GM18858 (cell line): ENCODE data around the gene OAS1.
A peak's percentile ranks its signal among the peaks of the same experiment; 100 is the strongest.

Experiments
- ATAC-seq: cut with Tn5 transposase; IDR thresholded peaks from one replicate; pipeline ENCODE4 v1.9.1; 2021; ENCODE audit not compliant: unreplicated experiment

Gene OAS1

DNA sequence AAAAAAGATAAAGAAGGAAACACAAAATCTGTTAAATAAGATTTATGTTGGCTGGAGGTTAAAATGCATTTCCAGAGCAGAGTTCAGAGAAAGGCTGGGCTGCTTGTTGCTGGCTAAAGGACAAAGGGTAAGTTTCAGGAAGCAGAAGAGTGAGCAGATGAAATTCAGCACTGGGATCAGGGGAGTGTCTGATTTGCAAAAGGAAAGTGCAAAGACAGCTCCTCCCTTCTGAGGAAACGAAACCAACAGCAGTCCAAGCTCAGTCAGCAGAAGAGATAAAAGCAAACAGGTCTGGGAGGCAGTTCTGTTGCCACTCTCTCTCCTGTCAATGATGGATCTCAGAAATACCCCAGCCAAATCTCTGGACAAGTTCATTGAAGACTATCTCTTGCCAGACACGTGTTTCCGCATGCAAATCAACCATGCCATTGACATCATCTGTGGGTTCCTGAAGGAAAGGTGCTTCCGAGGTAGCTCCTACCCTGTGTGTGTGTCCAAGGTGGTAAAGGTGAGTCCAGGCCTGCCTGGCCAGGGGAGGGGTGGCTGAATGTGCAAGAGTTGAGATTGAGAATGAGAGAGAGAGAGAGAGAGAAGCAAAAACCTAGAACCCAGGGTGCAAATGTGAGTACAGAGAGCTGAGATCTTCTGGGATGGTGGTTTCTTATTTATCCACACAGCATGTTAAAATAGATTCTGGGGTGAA, at the start of gene OAS1:
OAS1 (plus strand) TSS at position 251 of the 703 bp plus-strand sequence; CDS start at position 329, 78 bp downstream.
- peak; percentile 73 for ATAC-seq

DNA sequence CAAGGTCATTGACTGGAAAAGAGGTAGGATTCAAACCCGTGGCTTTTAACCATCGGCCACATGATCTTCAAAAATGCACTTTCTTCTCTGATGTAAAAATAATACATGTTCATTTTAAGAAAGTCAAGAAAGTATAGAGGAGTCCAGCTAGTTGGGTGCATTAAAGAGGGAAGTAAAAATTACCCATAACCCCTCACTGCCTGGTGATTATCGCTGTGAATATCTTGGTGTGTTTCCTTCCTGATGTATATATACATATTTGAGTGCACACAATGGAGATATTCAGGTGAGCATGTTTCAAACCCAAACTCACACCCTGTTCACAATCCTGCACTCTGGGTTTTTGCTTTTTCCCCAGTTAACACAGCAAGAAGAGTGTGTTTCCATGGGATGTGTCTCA, 47.5 kb upstream of the OAS1 start:
- ATAC-seq: no peak

DNA sequence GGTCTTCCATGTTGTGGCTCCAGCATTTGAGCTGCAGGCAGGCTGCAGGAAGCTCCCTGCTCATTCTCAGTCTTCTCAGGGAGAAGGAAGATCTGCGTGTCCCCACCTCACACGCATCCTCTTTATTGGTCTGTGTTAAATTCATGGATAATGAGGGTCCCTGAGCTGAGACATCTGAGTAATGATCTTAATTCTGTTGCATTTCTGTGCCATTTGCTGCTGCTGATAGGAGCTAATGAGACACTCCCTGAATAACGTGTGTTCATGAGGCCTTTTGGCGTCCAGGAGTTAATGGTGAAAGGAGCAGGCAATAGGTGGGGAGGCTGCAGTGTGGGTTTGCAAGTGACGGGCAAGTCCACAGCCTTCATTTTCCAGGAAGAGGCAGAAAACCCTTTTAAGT, 46.6 kb upstream of the OAS1 start:
- ATAC-seq: no peak

DNA sequence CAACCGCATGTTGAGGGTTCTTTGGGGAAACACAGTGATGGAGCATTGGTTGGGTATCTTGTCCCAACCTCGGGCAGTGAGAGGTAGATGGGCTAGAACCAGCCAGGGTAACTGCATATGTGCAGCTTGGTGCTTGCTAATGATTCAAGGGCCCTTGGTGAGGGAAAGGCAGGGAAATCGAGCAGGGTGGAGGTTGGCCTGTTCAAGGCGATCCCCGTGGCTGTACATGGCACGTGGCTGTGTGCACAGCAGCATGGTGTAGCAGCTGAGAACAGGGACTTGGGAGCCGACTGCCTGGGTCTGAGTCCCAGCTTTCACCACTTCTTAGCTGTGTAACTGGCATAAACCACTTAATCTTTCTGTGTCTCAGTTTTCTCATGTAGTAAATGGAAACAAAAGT, 45.5 kb upstream of the OAS1 start:
- ATAC-seq: no peak

DNA sequence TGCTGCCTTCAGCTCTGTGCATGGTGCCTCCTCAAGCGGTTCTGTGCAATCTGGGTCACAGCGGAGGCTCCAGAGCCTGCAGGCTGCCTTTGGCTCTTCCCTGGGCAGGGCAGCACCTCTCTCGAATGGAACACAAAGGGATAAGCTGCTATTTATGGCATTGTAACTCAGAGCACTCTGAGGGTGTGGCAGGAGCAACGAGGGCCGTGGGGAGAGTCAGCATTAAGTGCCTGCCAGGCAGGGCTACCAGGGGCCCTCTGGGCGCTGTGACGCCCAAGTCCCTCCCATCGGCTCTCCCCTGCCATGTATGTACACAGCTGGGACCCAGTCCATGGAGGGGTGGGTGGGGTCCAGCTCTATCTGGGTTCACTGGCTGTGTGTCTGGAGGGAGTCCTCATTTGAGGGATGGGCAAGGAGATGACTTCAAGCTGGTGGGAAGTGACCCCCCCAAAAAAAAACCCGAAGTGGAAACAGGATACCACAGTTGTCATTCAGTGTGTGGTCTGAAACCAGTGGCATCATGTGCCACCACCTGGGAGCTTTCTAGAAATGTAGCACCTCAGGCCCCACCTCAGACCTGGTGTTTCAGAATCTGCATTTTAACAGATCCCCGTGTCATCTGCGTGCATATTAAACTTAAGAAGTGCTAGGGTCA, 44.0 kb upstream of the OAS1 start:
- no peak for ATAC-seq

DNA sequence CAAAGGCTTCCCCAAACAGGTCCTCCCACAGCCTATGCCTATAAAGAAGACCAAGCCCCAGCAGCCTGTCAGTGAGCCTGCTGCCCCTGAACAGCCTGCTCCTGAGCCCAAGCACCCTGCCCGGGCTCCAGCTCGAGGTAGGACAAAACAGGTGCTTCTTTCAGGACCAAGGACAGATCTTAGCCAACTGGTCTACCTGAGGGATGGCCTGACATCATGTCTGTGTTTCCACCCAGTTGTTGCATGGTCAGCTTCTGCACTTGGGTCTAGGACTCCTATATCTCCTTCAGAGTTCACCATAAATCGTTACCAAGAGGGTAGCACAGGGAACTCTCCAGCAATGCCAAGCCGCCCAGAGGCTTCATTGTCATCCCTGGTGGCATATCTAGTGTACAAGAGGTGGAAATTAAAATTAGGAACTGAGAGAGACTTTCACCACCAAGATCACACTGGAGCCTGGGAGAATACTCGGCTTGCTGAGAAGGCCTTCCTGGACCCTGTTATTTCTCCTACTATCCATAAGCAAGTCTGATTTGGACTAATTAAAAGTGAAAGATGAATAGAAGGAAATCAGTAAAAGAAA, 38.2 kb upstream of the OAS1 start:
- ATAC-seq: no peak

DNA sequence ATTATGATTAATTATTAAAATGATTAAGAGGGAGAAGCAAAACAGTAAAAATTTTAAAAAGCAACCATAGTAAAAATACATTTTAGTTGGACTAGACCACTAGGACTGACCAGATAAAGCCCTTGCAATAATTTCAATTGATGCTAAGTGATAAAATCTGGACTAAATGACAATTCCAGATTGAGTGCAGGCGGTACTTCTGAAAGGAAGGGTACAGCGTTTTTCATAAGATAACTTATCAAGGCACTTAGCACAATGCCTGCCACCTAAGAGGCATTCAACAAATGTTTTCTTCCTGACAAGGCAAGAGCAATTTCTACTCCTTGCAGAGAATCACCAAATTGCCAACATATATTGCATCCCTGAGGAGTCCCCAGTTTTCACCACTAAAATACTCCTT, 37.7 kb upstream of the OAS1 start:
- ATAC-seq: no peak

DNA sequence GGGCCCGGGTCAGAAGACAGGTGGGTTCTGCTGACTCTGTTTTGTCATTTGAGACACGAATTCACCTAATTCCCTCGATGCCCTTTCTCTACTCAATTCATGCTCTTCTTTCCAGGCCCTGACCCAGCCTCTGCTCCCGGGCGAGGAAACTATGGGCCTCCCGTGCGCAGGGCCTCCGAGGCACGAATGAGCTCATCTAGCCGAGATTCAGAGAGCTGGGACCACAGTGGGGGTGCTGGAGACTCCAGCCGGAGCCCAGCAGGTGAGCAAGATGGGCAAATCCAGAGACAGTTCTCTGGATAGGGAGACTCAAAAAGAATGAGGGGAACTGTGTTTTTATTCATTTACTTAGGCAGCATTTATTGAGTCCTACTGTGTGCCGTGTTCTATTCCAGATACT, 37.0 kb upstream of the OAS1 start:
- no peak for ATAC-seq

DNA sequence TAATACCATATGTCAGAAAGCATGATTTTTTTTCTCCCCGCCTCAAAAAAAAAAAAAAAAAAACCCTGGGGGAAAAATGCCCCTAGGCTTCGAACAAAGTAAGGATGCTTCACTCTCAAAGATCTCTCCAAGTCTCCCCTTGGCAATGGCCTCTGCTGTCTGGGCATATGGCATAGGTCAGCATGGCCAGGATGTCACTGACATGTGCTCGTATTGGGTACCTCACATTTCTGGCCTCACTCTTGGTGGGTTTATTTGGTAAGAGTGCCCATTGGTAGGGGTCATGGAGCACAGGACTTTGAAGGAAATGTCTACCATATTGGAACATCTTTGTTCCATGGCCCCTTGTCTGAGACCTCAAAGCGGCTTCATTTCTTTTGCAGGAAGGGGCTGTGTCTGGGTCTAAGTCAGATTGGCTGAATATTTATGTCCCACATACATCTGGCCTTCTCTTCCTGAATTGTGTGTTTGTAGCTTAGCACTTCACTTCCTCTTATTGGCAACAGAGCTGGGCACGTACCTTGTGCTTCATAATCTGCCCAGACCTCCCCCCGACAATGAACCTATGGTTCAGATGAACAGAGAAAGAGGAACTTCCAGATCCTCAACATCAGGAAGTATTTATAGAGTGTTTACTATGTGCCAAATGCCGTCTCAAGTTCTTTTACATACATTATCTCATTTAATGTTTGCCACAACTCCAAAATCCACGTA, 36.3 kb upstream of the OAS1 start:
- ATAC-seq: no peak

DNA sequence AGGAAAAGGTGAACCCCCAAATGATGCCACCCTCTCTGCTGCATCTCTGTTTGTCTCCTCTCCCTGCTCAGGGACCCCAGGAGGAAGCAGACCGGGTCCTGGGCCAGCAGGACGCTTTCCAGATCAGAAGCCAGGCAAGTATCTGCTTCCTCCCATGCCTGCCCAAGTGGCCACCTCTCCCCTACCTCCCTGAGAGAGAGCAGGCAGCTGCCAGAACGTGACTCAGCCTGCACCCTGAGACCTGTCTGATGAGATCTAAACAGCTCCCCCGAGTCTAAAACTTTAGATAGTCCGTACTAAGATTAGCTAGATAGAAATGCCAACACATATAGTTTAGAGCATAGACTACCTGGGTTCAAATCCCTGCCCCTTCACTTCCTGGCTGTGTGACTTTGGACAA, 31.2 kb upstream of the OAS1 start:
- ATAC-seq: no peak

DNA sequence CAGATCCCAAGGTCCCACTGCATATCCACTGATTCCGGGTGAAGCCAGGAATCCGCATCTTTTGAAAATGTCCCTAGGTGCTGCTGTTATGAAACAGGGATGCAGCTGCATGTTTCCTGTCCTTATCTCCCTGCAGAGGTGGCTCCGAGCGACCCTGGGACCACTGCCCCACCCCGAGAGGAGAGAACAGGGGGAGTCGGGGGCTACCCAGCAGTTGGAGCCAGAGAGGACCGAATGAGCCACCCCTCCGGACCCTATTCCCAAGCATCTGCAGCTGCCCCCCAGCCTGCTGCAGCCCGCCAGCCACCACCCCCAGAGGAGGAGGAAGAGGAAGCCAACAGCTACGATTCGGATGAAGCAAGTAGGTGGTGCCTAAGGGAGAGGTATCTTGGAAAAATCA, 30.3 kb upstream of the OAS1 start:
- no peak for ATAC-seq

DNA sequence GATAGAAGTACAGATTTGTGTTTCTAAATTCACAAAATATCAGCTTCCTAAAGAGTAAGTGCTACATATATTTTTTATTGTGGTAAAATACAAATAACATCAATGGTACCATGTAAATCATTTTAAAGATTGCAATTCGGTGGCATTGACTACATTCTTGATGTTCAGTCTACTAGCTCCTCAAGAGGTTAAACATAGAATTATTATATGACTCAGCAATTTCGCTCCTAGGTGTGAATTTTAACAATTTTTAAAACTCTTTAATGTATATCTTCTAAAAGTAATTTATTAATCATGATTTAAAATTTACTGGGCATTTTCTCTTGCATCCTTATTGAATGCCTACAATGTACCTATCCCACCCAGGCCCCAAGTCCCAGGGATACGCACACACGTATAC, 29.8 kb upstream of the OAS1 start:
- ATAC-seq: no peak

DNA sequence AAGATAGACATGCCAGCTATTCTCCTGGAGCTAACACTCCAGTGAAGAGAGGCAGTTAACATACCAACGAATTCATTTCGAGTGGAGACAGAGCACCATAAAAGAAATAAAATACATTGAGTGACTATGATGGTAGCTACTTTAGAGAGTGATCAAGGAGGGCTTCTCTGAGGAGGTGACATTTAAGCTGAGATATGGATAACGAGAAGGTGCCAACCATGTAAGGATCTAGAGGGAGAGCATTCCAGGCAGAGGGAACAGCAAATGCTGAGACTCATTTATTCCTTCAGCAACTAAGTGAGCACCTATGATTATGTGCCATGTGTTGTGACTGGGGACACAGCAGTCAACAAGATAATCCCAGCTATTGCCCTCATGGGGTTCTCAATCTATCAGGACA, 28.3 kb upstream of the OAS1 start:
- ATAC-seq: no peak

DNA sequence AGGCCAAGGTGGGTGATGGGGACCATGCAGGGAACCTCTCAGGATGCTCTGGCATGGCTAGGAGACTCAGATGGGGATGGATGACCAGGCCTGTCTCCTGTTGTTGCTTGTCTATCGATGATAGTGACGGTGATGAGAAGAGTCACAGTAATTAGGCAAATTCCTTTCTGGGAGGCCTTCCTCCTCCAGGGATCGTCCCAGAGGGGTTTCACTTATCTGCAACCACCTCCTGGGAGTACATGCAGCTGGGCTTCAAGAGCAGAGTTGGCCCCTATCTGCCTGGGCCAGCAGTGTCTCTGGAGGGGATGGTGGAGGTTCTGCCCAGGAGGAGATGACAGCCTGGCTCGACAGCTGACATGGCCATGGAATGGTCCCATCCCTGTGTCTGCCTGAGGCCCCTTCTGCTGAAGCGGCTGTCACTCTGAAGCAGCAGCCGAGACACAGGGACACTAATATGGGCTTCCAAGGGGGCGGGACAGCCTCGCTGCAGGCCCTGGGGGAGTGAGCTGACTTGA, 27.5 kb upstream of the OAS1 start:
- ATAC-seq: no peak

DNA sequence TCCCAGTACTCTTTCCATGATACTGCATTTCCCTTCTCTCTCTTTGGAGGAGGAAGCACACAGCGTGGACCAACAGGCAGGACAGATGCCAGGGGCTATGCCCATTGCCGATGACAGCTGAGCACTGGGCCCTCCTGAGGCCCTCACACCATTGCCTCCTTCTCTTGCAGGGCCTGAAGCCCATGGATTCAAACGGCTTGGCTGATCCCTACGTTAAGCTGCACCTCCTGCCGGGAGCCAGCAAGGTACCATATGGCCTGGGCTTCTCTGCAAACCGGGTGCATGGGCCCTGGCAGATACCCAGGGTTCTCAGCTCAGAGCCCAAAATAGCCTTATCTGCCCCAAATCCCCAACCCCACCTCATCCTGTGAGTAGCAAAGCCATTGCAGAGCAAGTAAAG, 25.2 kb upstream of the OAS1 start:
- ATAC-seq: no peak

DNA sequence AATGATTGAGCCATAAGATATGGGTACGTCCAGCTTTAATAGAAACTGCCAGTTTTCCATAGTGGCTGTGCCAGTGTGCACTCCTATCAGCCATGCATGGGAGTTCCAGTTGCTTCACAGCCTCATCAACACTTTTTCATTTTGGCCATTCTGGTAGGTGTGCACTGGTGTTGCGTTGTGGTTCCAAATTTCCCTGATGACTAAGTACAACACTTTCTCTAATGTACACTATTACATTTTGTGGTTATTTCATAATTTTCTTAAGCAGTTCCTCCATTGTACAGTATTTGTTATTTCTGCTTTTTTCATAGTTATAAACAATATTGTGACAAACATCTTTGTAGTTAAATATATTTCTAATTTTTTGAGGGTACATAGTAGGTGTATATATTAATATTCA, 21.5 kb upstream of the OAS1 start:
- no peak for ATAC-seq

DNA sequence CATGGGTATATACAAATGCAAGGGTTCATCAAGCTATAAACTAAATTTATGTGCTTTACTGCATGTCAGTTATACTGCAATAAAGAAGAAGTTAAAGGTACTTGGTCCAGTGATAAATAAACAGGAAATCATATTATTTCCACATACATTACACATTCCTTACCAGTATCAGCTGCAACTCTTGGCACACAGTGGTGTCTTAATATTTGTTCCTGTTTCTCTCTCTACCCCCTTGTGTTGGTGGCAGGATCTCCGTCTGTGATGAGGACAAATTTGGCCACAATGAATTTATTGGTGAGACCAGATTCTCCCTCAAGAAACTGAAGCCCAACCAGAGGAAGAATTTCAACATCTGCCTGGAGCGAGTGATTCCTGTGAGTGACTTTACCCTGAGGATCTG, 19.2 kb upstream of the OAS1 start:
- ATAC-seq: no peak

DNA sequence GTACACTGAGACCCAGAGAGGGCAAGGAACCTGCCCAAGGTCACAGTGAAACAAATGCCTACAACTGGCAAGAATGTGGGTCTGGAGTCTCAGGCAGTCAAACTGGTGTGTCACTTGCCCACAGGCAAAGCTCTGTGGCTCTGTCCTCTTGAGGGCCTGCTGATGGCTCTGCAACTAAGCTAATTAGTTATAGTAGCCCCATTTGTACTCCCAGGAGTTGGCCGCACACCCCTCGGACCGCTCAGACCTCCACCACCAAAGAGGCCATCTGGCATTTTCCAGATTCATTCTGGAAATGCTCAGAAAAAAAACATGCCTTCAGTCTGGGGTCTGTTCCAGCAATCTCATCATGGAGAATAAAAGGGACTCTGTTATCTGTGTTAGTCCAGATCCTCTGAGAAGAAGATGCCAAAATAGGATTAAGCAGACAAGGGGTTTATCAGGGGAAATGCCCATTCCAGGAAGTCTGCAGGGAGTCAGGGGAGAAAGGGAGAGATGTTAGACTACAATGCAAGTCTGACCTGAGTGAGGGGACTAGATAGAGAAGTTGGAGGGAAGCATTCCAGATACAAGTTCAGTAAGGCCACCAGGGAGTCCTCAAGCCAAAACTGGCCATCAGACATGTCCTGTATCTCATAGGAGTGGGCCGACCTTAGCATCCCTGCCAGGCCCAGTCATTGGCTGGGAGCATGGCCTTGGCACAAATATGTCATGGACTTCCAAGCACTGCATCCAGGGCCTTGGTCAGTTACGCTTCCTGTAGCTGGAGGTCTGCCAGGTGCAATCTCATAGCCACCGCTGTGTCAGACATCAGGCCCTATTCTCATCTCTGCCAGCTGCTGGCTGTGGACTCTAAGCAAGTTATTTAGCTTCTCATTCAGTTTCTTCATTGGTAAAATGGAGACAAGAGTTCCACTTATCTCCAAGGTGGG, 15.4 kb upstream of the OAS1 start:
- no peak for ATAC-seq

DNA sequence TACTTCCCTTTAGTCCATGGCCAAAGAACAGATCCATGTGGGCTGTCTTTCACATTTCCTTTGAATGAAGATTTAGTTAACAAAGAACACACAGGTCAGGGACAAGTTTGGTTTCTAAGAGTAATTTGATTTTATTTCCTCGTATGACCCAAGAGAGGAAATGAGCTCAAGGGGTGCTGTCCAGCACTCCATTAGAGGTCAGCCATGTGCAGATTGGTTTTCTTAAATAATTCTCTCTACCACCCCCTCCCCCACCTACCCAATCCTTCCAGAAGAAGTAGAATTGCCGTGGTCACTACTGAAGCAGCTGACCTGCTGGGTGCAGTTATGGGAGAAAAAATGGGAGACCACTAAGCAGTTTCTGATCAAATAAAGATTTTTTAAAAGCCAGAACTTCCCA, 13.9 kb upstream of the OAS1 start:
- ATAC-seq: no peak

DNA sequence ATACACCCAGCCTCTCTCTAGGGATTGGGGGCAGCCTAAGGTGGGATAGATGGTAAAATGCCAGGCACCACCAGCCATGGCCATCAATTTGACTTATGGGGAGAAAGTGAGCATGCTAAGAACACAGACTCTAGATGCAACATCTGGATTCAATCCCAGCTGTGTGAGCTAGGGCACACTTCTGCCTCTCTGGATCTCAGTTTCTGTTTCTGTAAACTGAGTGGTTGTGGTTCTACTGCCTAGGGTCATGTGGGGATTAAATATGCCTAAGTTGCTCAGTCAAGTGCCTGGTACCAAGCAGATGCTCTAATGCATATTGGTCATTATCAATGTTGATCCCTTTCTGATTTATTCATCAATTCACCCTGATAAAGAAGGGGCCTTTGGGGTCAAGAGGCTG, 12.6 kb upstream of the OAS1 start:
- no peak for ATAC-seq

DNA sequence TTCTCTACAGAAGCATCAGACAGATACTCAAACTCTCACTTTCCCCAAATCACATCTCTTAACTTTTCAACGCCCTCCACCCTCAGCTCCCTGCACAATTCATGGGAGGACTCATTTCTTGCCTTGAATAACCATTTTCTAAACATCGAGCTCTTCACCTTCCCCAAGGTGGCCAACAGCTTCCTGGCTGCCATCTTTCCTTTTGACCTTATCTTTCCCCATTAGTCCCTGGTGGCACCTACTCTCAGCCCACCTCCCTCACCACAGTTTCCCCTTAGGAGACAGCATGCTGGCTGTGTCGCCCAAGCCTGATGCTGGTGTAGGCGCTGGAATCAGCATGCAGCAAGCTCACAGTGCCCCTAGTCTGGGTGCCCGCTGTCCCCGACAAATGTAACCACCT, 8.4 kb upstream of the OAS1 start:
- ATAC-seq: no peak
